ENCODE data around the gene CHFR.
"Not testable (repeated sequence)": the region's sequence is repeated elsewhere in the genome, so short reads cannot be mapped to it uniquely, and the experiment has no call there.

The CHFR gene

DNA sequence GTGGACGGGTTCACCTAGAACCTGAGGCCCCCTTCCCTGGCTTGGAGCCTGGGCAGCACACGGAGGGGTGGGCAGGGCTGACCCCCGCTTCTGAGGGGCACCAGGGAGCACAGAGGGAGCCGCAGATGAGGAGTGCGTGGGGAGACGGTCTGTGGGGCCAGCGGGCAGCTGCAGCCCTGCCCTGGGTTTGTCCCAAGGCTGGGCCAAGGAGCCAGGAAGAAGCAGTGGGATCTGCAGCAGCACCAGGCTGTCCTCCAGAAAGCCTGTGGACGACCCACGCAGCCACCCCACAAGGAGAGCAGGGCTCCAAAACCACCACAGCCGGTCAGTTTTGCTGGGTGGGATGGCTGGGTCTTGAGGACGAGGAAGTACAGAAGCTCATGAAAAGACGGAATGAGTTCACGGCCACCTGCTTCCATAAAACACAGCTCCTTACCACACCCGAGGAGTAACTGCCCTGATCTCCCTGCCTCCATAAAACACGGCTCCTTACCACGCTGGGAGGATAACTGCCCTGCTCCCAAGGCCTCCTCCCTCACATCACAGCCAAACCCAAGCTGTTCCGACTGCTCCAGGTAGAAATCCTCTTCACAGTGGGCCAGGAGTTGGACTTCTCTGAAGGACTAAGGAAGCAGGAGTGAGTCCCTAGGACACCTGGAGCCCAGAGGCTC, 48.9 kb downstream of the CHFR start:
- DNase-seq, result no peak

DNA sequence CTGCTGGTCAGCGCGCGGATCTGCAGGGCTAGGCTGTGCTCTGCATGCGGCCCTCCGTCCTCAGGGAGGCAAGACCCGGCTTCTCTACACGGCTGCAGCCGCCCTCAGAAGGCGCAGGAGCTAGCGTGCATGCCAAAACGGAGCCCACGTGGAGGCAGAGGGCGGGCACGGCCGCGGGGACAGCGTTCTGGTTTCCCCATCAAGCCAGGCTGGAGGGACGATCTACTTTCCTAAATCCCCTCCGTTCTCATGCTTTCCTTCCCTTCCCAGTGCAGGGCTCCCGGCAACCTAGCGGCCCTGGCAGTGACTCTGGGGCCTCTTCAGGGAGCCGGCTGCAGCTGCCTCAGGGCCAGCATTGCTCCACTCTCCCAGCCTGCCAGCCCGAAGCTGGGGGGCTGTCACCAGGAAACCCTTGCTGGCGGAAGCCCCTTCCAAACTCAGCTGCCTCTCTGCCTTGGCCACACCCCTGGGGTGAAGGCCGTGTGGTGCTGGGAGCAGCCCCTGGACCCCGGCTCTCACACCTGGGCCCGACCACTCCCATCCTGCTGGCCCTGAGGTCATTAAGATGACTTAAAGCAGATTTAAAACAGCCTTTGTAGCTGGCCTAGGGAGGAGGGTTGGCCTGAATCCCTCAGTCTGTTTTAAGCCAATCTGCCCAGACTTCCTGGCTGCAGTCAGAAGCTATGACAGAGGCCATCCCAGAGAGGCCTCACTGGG, 49.6 kb downstream of the CHFR start:
- DNase-seq, result no peak

DNA sequence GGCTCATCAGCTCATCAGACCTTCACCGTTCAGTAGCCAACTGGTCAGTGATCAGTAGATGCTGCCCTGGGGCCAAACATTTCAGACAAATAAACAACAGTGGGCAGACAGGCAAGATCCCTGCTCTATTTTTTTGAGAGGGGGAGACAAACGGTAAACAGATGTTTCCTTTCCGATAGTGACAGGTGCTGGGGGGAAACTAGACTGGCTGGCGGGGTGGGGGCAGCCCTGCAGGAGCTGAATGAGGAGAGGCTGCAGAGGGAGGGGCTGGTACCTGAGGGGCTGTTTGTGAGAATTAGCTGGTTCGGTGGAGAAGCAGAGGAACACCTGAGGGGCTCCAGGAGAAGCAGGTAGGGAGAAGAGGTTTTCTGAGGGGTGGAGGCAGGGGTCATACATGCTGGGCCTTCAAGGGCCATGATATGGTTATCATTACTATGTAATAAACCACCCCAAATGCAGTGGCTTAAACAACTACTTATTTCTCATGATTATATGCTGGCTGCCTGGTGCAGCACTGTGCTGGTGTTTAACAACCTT, 50.5 kb downstream of the CHFR start:
- no peak for DNase-seq

DNA sequence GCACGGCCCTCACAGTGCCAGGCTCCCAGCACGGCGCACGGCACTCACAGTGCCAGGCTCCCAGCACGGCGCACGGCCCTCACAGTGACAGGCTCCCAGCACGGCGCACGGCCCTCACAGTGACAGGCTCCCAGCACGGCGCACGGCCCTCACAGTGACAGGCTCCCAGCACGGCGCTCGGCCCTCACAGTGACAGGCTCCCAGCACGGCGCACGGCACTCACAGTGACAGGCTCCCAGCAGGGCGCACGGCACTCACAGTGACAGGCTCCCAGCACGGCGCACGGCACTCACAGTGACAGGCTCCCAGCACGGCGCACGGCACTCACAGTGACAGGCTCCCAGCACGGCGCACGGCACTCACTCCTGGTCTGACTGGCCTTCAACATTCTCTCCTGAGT, 51.2 kb downstream of the CHFR start:
- not testable (repeated sequence) for DNase-seq

DNA sequence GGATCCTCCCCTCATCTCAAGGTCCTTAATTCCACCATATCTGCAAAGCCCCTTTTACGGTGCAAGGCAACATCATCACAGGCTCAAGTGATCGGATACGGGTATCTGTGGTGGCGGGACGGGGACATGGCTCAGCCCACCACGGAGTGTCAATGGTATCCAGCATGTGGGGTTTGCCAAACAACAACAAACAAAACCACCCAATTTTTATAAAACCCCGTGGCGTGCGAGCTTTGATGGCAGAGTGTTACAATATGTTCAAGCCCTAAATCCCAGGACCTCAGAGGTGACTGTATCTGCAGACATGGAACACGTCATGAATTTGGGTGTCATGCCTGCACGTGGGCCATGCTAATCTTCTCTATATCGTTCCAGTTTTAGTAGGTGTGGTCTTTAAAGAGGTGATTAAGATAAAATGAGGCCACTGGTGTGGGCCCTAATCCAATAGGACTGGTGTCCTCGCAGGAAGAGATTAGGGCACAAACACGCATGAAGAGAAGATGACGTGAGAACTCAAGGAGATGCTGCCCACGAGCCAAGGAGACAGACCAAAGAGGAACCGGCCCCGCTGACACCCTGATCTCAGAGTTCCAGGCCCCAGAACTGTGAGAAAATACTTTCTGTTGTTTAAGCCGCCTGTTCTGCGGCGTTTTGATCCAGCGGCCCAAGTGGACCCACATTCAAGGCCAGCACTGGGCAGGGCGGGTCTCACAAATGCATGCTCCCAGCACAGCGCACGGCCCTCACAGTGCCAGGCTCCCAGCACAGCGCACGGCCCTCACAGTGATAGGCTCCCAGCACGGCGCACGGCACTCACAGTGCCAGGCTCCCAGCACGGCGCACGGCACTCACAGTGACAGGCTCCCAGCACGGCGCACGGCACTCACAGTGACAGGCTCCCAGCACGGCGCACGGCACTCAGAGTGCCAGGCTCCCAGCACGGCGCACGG, 52.1 kb downstream of the CHFR start:
- DNase-seq, result no peak

DNA sequence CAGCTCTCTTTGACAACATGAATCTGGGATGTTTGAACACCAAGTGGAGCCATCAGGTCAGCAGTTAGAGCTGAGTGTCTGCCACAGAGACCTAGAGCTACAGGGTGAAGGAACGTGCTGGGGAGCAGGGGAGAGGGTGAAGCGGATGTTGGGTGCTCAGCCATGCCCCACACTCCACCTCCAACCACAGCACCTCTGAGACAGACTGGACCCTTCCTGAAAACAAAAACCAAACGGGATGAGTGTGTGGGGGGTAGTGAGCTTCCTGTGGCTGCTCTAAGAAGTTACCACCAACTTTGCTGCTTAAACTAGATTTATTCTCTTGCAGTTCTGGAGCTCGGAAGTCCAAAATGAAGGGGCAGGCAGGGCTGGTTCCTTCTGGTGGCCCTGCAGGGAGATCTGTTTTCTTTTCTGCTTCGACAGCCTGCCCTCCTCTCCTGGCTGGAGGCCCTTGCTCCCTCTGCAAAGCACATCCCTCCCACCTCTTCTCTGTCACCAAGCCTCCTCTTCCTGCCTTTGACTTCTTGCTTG, 53.2 kb downstream of the CHFR start:
- no peak for DNase-seq

DNA sequence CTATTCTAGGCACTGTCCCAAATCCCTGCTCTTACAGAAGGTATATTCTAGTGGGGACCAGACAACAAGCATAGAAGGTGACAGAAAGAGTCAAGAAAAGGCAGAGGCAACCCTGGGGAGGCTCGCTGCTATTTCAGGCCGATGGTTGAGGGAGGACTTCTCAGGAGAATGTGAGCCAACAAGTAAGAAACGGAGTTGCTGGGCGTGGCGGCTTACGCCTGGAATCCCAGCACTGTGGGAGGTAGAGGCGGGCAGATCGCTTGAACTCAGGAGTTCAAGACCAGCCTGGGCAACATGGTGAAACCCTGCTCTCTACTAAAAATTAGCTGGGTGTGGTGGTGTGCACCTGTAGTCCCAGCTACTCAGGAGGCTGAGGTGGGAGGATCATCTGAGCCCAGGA, 54.1 kb downstream of the CHFR start:
- DNase-seq, result no peak

DNA sequence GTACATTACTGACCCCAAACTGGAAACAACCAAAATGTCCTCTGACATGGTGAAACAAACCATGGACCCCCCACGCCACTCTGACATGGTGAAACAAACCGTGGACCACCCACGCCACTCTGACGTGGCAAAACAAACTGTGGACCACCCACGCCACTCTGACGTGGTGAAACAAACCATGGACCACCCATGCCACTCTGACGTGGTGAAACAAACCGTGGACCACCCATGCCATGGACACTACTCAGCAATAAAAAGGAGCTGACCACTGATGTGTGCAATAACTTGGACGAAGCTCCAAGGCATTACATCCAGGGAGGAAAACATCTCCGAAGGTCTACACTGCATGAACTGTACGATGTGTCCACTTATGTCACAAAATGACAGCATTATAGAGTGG, 55.6 kb downstream of the CHFR start:
- no peak for DNase-seq

DNA sequence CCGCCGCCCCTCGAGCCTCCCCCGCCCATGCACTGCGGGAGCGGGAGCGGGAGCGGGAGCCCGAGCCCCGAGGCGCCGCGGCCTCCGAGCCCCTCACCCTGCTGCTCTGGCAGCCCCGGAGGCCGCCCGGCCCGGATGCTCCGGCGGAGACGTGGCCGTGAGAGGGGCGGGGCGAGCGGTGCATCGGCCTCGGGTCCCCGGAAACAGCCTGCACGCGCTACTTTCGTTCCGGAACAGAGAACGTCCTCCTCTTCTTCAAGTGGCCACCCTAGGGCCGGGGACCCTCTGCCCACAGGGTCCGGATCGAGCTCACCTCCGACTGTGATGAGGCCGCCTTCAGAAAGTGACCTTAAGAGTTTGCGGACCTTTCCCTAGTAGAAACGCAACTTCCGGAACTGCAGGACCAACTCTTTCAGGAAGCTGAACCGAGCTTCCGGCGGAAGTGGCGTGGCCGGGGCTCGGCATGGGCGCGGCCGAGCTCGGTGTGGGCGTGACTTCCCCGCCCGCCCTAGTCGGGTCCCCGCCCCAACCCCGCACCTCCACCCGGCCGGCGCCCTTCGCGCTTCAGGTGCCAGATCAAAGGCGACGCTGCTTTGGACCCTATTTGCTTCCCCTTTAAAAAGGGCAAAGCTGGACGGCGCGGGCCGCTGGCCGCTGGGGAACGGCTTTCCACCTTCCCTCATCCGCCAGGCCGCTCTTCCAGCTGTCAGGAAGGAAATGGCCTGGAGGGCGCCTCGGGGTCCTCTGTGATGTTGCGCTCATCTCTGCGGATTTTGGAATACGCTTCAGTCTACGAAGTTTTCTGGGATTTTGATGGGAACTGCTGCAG, 58.5 kb downstream of the CHFR start, which contains the start of gene GOLGA3:
Gene GOLGA3 (minus strand): TSS at position 164 of the 829 bp plus-strand sequence. CDS start 6,741 bp downstream, outside the sequence.
- peak; percentile 93 to 97 for DNase-seq

DNA sequence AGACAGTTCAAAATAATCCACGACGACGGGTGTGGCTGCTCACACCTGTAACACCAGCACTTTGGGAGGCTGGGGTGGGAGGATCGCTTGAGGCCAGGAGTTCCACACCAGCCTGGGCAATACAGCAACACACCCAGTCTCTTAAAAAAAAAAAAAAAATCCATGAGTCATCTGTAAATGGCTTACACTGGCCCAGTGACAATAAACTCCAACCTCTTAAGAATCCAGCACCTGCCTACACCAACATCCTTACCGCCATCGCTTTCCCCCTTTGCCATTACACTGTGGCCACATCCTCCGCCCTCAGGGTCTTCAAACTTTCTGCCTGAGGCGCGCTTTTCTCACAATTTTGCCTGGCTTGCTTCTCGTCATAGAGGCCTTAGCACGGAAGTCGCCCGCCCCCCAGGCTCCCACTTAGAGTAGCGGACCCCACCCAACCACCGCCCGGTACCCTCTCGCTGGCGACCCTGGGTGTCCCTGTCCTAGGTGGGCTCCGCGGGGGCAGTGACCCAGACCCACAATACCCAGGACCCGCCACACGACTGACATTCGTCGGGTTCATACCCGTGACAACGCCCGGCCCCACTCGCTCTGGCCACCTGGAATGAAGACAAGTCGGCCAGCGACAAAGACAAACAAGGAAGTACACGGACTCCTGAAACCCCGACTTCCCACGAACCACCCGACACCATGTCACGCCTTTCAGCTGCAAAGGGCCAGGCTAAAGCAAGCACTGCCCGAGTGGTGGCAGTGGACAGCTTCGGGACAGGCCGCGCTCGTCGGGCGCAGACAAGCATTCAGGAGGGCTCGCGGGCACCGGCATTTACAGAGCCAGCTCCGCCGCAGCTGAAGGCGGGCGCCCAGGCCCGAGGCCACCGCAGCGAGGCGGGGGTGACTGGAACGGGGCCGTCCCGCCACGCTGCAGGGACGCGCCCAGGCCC, 59.4 kb downstream of the CHFR start:
- DNase-seq, result peak; percentile 65 to 85

DNA sequence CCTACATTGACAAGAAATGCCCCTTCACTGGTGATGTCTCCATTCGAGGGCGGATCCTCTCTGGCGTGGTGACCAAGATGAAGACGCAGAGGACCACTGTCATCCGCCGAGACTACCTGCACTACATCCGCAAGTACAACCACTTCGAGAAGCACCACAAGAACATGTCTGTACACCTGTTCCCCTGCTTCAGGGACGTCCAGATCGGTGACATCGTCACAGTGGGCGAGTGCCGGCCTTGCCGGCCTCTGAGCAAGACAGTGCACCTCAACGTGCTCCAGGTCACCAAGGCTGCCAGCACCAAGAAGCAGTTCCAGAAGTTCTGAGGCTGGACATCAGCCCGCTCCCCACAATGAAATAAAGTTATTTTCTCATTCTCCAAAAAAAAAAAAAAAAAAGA, 61.5 kb downstream of the CHFR start:
- no peak for DNase-seq

DNA sequence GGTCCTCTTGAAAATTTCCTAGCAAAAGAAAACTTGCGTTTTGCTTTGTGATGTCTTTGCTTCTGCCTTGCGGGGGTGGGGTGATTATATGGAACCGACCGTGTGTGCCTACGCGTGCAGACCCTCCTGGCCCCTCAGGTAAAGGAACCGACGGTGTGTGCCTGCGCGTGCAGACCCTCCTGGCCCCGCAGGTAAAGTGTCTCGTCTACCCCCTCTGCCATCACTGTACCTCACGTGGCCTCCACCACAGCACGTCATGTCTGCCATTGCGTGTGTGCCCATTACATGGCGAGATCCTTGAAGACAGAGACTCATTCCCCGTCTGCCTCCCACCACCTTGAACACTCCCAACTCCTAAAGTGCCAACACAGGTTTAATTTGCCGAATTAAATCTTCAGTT, 62.3 kb downstream of the CHFR start:
- DNase-seq, result no peak

DNA sequence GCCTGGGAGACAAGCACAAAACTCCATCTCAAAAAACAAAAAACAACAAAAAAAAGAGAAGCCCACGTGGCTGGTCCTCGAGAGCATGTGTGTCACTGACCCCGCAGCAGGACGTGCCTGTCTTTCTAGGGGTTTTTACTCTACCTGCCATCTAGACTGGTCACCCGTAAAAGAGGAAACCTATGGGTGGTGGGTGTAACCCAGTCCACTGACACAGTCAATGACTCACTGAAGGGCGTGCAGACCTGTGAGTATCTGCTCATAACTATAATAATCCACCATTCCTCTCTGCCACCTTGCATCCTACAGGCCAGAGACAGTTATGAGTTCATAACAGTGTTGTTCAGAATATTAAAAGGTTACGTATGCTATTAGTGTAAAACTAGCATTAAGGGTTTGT, 63.4 kb downstream of the CHFR start:
- DNase-seq, result peak; percentile 16 to 34

DNA sequence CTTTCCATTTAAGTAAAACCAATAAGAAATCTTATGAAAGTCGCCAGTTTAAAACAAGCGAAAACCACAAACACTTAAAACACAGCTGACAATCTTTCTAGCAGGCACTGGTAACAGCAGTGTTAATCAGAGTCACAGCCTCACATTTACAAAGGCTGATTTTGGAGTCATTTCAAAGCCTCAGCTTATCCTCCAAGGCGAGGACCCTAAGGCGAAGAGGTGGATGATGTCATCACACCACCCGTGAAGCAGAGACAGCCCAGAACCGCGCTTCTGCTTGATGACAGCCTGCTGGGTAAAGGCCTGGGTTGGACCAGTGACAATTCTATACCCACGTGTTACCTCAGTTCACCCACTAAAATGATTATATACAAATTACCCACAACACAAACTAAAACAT, 68.8 kb downstream of the CHFR start:
- DNase-seq, result no peak

DNA sequence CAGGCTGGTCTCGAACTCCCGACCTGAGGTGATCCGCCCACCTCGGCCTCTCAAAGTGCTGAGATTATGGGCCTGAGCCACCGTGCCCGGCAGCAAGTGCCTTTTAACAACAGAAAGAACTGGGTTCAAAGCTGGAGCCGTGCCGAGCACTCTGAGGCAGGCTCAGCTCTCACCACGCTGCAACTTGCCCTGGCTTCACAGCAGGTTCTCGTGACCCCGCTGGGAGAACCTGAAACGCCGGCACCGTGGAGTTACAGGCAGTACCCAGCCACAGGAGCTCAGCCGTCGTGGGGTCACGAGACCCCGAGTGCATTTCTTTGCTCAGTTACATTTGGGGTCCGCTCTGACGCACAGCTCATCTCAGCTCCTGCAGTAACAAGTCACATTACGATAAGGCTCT, 73.2 kb downstream of the CHFR start:
- no peak for DNase-seq

DNA sequence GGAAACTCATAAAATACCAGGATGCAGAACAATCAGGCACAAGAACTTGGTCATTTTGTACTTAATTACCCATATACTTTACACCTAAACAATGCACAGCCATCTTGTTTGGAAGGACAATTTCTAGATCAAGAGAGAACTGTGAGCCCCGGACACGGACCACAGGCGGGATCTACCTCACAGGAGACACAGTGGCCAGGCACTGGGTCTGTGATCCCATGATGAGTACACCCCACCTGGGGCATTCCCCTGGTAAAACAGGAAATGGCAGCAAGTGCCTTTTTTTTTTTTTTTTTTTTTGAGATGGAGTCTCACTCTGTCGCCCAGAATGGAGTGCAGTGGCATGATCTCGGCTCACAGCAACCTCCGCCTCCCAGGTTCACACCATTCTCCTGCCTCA, 74.0 kb downstream of the CHFR start:
- DNase-seq, result no peak

DNA sequence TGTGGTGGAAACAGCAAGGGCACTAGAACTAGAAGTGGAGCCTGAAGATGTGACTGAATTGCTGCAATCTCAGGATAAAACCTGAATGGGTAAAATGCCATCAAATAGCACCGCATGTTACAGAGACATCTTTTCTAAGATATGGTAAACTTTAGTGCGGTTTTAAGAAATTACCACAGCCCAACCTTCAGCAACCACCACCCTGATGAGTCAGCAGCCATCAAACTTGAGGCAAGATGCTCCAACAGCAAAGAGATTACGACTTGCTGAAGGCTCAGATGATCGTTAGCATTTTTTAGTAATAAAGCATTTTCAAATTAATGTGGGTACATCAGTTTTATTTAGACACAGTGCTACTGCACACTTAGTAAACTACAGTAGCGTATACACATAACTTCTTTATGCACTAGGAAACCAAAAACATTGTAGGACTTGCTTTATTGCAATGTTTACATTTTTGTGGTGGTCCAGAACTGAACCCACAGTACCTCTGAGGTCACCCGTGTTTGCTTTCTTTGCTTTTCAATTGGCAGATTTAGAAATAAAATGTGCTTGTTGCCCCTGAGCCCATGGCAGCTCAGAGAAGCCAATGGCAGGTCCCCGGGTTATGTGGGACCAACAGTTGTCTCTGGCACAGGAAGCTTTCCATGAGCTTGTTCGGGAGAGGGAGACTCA, 74.6 kb downstream of the CHFR start:
- DNase-seq, result no peak

DNA sequence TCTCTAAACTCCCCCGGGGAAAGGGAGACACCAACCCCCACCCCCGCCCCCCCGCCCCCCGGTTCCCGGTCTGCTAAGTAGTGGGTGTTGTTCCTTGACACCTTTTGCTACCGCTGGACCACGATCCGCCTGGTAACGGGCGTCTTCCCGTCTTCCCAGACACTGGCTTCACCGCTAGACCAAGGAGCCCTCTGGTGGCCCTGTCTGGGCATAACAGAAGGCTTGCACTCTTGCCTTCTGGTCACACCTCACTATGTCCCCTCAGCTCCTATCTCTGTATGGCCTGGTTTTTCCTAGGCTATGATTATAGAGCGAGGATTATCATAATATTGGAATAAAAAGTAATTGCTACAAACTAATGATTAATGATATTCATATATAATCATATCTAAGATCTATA, 78.0 kb downstream of the CHFR start:
- peak; percentile 24 to 38 for DNase-seq

DNA sequence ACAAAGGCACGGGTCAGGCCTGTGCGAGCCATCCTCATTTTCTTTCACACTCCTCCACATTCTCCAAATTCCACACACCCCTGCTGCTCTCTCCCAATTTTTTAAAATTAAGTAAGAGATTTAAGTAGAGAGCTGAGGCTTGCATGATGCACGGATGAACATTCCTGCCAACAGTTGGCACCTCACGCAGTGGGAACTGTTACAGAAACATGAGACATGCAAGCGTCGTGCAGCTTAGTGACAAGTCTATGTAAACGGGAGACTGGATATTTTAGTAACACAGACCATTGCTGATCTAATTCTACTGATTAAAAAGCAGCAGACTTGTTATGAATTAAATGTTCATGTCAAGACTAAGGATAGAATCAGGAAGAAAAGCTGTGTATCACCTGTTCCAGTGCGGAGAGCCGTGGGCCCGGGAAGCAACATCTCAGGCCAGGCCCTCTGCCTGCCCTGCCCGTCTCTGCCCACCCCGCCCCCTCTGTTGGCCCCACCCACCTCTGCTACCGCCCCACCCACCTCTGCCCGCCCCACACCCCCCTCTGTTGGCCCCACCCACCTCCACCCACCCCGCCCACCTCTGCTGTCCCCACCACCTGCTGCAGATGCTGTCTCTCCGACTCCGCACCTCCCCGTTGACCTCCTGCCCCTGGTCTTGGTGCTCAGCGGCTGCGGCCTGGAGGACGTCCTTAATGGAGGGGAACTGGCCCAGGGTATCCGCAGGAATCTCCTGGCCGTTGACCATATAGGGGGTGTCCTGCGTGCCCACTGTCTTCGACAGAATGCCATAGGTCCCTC, 79.9 kb downstream of the CHFR start:
- DNase-seq, result no peak
